OCI-M2 (cell line): Measurements from ENCODE around the gene HABP2.

Source experiments
- DNase-seq: peaks from one replicate; lab custom pipeline; 2025; ENCODE audit not compliant: unreplicated experiment; lab: John Stamatoyannopoulos, UW

The HABP2 gene

GRCh38 chr10:113627836-113628235, 75.0 kb downstream of the HABP2 start:
- no peak for DNase-seq

GRCh38 chr10:113628607-113629153, 75.8 kb downstream of the HABP2 start:
- no peak for DNase-seq

- DNase-seq = no peak
These were observed 78.2 kb downstream of the HABP2 start for GRCh38 chr10:113630929-113631533.

- DNase-seq = no peak
These were observed 79.0 kb downstream of the HABP2 start for GRCh38 chr10:113631684-113632367.
